Measurements from ENCODE around the gene ASZ1.
A peak's percentile ranks its signal among the peaks of the same experiment; 100 is the strongest.
"Not testable (repeated sequence)": the region's sequence is repeated elsewhere in the genome, so short reads cannot be mapped to it uniquely, and the experiment has no call there.

The ASZ1 gene

DNA sequence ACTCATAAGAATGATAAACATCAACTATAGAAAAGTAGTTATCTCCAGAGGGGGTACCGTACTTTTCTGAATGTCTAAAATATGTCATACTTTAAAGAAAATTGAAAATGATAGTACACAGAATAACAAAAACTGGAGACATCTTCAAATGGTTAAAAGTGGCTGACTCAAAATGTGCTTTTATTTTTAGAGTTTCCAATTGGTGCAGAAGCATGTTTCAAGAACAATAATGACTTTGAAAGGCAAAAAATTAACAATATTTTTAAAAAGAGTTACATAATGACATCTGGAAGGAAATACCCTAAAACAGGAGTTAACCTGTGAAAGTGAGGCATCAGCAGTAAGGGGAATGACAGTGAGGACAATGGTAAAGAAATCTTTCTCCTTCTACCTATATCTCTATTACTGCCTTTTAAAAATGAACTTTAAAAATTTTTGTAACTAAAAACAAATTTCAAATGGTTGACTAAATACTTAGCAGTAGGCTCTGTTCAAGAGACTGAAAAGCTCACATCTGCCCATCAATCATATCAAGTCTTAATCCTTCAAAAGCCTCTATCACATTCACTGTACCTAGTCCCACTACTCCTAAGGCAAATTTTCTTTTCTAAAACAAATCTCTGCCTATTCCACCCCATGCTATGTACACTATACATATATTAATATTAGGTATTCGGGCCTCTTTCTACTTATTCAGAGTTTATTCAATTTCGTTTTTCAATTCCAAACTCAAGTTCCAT is 3.0 kb downstream of the ASZ1 start:
- no peak for TF ChIP-seq CTCF (IDR thresholded peaks at IDR 0.05; ENCODE audit: borderline replicate concordance, control extremely low read depth, extremely low read depth, insufficient read depth, missing control alignments)
- peak; percentile 27 for DNase-seq (ENCODE audit: low spot score)
- in situ Hi-C loops (cut with MboI; ENCODE audit: low sequenced_read_pairs, unreplicated experiment): no loop called here

- in situ Hi-C loops (cut with MboI; ENCODE audit: low sequenced_read_pairs, unreplicated experiment); DNase-seq (ENCODE audit: low spot score): not testable (repeated sequence)
These were observed 12.7 kb downstream of the ASZ1 start for GRCh38 chr7:117414591-117414990.

DNA sequence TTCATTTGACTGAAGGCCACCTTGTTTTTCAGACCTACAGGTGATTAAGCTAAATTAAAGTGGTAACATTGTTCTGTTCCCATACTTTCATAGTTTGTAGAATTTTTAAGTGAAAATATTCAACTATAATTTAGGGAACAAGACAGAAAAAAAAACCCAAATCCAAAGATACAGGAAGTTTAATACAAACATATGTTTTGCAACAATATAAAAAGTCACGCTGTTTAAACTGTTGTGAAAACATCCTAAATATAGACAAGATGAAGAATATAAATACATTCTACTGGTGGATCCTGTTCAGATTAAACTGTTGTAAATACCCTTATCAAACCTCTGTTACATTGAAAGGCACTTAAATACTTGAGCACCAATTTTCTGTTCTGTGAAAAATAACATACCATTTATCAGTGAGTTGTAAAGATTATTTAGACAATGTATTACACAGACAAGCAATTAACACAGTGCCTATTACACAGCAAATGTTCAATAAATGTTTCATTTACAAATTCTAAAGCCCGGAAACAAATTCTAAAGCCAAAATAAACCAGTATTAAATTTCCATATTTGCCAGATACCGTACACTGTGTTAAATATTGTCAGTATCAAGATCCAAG is 14.2 kb downstream of the ASZ1 start:
- in situ Hi-C loops (cut with MboI; ENCODE audit: low sequenced_read_pairs, unreplicated experiment): no loop called here
- no peak for DNase-seq (ENCODE audit: low spot score)
- no peak for TF ChIP-seq CTCF (IDR thresholded peaks at IDR 0.05; ENCODE audit: borderline replicate concordance, control extremely low read depth, extremely low read depth, insufficient read depth, missing control alignments)

- TF ChIP-seq CTCF (IDR thresholded peaks at IDR 0.05; ENCODE audit: borderline replicate concordance, control extremely low read depth, extremely low read depth, insufficient read depth, missing control alignments): no peak
- in situ Hi-C loops (cut with MboI; ENCODE audit: low sequenced_read_pairs, unreplicated experiment): no loop called here
- DNase-seq (ENCODE audit: low spot score): no peak
These were observed 14.9 kb downstream of the ASZ1 start for GRCh38 chr7:117412390-117412789.

DNA sequence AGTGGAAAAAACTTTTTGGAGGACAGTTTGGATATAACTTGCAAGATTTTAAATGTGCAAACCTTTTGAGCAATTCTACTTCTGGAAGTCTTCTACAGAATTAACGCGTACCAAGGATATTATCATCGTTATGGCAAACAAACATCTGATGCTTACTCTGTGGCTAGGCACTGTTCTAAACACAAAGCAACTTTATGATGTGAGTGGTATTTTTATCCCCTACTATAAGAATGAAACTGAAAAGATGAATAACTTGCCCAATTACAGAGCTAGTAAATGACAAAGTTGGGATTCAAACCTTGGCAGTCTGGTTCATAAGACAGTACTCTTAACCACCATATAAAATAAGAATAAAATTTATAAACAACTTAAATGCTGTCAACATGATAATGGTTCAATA is 15.8 kb downstream of the ASZ1 start:
- no peak for DNase-seq (ENCODE audit: low spot score)
- in situ Hi-C loops (cut with MboI; ENCODE audit: low sequenced_read_pairs, unreplicated experiment): no loop called here
- no peak for TF ChIP-seq CTCF (IDR thresholded peaks at IDR 0.05; ENCODE audit: borderline replicate concordance, control extremely low read depth, extremely low read depth, insufficient read depth, missing control alignments)

GRCh38 chr7:117408831-117409230 is 18.5 kb downstream of the ASZ1 start:
- no peak for DNase-seq (ENCODE audit: low spot score)
- TF ChIP-seq CTCF (IDR thresholded peaks at IDR 0.05; ENCODE audit: borderline replicate concordance, control extremely low read depth, extremely low read depth, insufficient read depth, missing control alignments): no peak
- in situ Hi-C loops (cut with MboI; ENCODE audit: low sequenced_read_pairs, unreplicated experiment): no loop called here

DNA sequence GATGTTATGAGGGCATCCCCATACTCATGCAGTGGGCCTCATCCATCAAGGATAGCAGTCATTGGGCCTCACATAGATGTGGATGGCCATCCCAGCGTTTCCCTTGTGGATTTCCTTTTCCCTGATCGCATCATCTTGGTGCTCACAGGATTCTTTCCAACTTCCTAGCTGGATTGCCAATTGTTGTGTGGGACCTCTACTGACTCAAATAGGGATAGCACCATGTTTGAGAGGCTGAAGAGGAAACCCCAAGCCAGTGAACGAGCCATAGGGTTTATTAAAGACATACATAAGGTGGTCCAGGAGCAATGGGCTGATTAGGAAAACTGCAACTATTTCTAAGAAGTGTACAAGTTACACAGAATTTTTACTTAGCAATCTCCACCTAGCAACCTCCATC is 21.8 kb downstream of the ASZ1 start:
- in situ Hi-C loops (cut with MboI; ENCODE audit: low sequenced_read_pairs, unreplicated experiment): no loop called here
- no peak for TF ChIP-seq CTCF (IDR thresholded peaks at IDR 0.05; ENCODE audit: borderline replicate concordance, control extremely low read depth, extremely low read depth, insufficient read depth, missing control alignments)
- DNase-seq (ENCODE audit: low spot score): no peak
